Stimulated activated CD4-positive, alpha-beta T cell treated with anti-CD3 and anti-CD28 coated beads, Interleukin-12 subunit alpha, Interleukin-12 subunit beta, amount 100 ng/mL, for 48 hours (primary cell): ENCODE measurements around the gene ITPR2.

Source experiments
- DNase-seq, 3 donors: peaks; one replicate each; pipeline ENCODE4 v3.0.0-alpha.2; 2020; ENCODE audit warnings: low read depth in 2 of 3, low spot score in 1 of 3

ITPR2 gene

DNA sequence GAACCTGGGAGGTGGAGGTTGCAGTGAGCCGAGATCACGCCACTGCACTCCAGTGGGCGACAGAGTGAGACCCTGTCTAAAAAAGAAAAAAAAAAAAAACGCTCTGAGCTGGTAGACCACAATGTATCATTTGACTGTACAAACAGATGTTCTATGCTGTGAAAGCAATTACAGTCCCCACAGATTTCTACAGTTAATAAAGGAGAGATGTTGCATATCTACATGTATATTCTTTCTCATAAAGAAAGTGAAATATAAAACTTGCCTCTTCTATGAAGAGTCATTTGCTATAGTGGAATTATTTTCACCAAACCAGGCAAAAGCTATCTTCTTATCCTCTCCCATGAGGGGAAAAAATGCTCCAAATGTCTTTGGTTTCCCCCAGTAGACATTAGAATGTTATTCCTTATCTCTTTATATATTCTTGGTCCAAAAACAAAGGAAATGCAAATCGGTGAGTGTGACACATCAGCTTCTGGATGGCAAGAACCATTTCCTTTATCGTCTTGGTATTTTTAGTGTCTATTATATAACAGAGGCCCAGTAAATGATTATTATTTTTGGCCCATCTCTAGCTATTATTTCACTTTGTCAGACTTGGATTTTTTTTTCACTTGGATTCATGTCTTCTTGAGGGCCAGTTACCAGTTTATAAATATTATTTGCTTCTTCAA lies 407.3 kb downstream of the ITPR2 start:
- no peak for DNase-seq

DNA sequence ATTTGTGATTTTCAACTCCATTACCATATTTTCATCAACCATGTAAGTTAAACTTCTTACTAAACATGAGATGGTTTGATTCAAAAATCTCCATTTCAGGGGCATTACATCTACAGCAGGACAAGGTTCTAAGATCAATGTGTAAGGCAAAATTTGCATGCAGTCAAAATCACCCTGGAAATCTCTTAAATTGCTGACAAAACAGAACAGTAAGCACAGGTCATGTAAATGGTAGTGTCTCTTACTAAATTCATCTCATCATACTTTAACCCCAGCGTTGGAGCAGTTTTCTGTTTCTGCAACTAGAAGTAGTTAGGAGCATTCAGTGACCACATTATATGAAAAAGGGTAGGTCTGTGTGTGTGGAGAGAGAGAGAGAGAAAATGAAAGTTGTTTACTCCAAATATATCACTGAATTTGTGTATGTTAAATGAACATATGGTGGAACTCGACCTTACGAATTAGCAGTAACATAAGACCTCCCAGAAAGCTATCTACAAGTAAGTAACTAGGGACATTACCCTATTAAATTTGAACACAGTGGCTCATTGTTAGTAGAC lies 410.1 kb downstream of the ITPR2 start:
- DNase-seq: no peak

DNA sequence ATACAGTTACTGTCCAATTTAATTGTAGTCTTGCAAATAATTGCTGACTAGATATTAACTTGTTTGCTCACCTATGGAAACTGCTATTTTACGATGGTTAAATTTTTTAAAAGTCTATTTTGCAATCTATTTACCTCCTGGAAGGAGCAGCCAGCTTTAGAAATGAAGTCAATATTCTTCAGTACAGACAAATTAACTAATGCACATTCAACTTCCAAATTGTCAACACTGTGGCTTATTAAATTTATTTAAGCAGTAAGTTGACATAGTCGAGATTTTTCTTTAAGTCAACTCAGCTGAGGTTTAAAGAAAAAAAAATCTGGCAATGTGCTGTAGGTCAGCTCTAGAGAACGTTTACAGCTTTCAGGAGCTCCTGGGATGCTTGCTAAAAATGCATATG lies 416.4 kb downstream of the ITPR2 start:
- no peak for DNase-seq

DNA sequence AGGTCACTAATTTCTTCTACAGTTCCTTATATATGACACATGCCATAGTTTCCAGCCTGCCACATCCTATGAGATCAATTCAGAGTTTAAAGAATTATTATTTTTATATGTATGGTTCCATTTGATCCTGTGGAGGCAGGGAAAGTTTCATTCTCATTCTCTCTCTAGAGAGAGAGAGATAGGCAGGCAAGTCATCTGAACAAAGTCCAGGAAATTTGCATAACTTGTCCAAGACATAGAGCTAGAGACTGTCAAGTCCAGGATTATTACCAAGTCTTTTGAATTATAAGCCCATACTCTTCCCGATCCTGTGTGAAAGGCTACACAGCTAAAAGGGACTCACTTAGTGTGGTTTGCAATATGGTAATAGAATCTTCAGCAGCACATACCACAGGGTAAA lies 422.3 kb downstream of the ITPR2 start:
- DNase-seq: no peak

GRCh38 chr12:26406813-26407212 lies 426.2 kb downstream of the ITPR2 start:
- DNase-seq: no peak

GRCh38 chr12:26406391-26406790 lies 426.6 kb downstream of the ITPR2 start:
- DNase-seq: no peak

- no peak for DNase-seq
Observed at GRCh38 chr12:26403601-26404000, 429.4 kb downstream of the ITPR2 start.

GRCh38 chr12:26402648-26403047 lies 430.3 kb downstream of the ITPR2 start:
- DNase-seq: no peak

DNA sequence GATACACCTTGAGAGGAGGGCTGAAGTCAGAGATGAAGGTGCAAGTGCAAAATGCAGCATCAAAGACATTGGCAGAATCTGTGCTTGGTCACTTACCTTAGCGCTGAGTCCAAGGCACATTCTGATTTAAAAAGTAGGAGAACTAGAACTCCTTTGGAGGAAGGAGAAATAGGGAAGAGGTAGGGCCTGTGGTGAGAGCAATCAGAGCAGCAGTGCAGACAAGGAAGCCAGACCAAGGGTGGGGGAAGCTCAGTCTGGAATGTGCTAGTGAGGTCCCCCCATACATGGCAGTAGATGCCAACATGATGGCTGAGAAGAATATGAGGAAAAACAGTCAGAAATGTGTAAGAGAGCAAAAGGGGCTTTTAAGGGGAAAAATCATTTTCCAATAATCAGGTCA lies 431.1 kb downstream of the ITPR2 start:
- no peak for DNase-seq

DNA sequence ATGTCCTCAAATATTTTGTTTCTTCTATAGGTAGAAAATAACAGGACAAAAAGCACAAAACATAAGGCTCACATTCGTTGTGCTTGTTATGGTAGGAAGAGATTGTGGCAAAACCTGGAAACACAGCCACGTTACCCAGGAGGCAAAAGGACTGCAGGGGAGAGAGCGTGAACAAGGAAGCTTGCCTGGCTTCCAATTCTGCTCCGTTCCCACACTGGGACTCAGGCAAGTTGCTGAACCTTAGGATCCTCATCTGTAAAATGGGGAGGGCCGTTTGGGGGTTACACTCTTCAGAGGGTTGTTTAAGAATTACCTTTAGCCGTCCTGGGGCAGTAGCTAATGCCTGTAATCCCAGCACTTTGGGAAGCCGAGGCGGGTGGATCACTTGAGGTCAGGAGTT lies 432.4 kb downstream of the ITPR2 start:
- no peak for DNase-seq

DNA sequence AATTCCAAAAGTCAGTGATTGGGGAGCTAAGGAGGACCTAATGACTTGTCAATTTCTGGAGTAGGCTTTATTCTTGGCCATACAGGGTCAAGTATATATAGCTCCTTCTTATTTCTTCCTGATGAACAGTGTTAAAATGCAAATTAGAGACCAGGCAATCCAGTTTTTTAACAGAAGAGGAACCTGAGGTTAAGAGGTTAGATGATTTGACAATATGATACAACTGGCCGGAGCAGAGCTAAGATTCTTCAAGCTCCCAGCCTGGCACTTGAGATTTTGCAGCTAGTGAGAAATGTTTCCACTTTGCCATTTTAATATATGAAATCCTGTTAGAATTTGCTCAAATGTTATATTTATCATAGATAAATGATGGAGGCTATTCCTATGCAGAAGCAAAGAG lies 433.6 kb downstream of the ITPR2 start:
- no peak for DNase-seq

- DNase-seq: no peak
Observed at GRCh38 chr12:26396402-26396801, 436.6 kb downstream of the ITPR2 start.

DNA sequence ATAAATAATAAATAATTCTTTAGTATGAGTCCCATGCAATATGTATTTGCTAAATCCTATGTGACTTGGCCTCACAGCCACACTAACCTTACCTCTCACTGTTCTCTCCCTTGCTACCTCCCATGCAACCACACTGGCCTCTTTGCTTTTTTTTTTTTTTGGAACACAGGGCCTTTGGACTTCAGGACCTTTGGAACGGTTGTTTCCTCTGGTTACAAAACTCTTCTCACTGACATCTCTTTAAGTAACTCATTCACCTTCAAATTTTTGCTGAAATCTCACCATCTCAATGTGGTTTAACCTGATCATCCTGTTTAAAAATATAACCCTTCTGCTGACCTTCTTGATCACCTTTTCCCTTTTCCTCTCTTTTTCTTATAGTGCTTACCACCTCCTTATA lies 443.7 kb downstream of the ITPR2 start:
- no peak for DNase-seq

DNA sequence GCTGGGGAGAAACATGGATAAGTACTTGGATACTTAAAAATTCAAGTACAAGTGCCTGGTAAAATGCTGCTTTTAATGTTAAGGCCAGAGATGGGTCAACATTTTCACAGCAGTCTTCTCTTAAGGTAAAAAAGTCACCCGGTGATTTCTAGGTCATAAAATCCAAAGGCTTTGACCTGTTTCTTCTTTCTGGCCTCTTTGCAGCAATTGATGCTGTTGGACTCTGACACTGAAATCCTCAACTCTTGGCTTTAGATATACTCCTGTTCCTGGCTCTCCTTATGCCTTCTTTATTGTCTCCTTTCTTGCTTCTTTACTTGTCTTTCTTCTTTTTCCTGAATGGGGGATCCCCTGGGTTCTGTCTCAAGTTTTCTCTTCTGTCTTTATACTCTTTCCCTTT lies 448.5 kb downstream of the ITPR2 start:
- no peak for DNase-seq

- DNase-seq: no peak
Observed at GRCh38 chr12:26383041-26383440, 450.0 kb downstream of the ITPR2 start.

- DNase-seq: no peak
Observed at GRCh38 chr12:26380897-26381296, 452.1 kb downstream of the ITPR2 start.

GRCh38 chr12:26379777-26380467 lies 453.1 kb downstream of the ITPR2 start:
- DNase-seq: no peak

GRCh38 chr12:26378711-26379110 lies 454.3 kb downstream of the ITPR2 start:
- no peak for DNase-seq

DNA sequence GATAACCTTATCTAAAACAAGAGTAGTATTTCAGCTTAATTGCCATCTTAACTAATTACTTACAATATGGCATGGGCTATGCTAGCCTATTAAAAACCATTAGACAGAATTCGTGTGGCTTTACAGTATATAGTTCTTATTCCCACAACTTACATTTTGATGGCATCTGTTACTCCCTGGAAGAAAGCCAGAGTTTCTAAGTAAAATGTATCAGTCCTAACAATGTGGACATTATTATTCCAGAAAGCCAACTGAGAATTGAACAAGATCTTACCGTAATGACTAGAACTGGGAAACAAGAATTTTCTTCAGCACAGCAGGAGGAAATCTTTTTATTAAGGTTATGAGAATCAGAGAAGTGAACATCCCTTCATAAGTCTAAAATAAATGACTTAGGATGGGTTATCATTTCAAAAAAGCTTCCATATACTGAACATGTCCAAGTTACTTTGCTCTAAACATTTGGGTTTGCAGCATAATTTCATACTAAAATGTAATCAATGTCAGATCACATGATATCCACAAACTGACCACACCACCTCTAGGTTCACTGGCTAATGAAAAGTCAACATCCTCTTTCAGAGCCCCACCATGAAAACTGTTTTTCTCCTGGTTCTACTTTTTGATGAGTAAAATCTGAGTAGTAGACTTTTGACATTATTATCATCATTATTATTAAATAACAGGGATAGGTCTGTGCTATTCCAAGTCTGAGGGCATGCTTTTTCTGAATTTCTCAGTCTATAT lies 457.9 kb downstream of the ITPR2 start:
- no peak for DNase-seq

- no peak for DNase-seq
Observed at GRCh38 chr12:26373606-26374495, 459.1 kb downstream of the ITPR2 start.

DNA sequence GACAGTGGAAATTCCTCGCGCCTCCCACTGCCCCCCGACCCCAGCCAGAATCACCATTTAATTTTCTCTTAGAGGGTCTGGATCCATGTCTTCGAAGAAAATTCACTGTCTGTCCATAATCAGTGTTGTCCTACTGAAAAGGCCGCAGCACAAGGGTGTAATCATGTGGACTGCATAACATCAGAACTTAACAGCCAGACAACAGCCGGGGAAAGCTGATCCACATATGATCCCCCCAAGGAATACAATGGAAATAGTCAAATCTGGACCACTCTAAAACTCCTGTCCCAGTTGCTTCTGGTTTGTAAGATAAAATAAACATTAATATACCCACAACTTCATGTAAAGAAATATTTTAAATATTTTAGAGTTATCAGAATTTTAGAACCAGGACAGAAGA lies 460.1 kb downstream of the ITPR2 start:
- DNase-seq: no peak
